Brain pericyte (primary cell): Measurements from ENCODE around the gene EPHA2.
A peak's percentile ranks its signal among the peaks of the same experiment; 100 is the strongest.

Experiments
- DNase-seq: peaks from one replicate; pipeline ENCODE4 v3.0.0-alpha.2; 2012; ENCODE audit warnings: low read depth, low spot score

EPHA2 gene

GRCh38 chr1:16183765-16184556 is 28.1 kb upstream of the EPHA2 start:
- no peak for DNase-seq

- no peak for DNase-seq
Observed at GRCh38 chr1:16183179-16183578, 27.3 kb upstream of the EPHA2 start.

- DNase-seq, result peak; percentile 43
Observed at GRCh38 chr1:16181887-16182719, 26.2 kb upstream of the EPHA2 start.

GRCh38 chr1:16180291-16180824 is 24.5 kb upstream of the EPHA2 start:
- DNase-seq, result no peak

GRCh38 chr1:16178596-16179497 is 23.0 kb upstream of the EPHA2 start:
- DNase-seq, result no peak

GRCh38 chr1:16177306-16177705 is 21.4 kb upstream of the EPHA2 start:
- no peak for DNase-seq

- DNase-seq, result no peak
Observed at GRCh38 chr1:16176653-16177052, 20.8 kb upstream of the EPHA2 start.

GRCh38 chr1:16175610-16176553 is 20.0 kb upstream of the EPHA2 start:
- DNase-seq, result no peak

- no peak for DNase-seq
Observed at GRCh38 chr1:16174886-16175598, 19.2 kb upstream of the EPHA2 start.

GRCh38 chr1:16174261-16174868 is 18.5 kb upstream of the EPHA2 start:
- DNase-seq, result no peak

- no peak for DNase-seq
Observed at GRCh38 chr1:16173447-16174260, 17.8 kb upstream of the EPHA2 start.

- DNase-seq, result no peak
Observed at GRCh38 chr1:16172964-16173446, 17.1 kb upstream of the EPHA2 start.

GRCh38 chr1:16172218-16172830 is 16.5 kb upstream of the EPHA2 start:
- DNase-seq, result no peak

GRCh38 chr1:16171314-16172151 is 15.7 kb upstream of the EPHA2 start:
- no peak for DNase-seq

- DNase-seq, result no peak
Observed at GRCh38 chr1:16170283-16170673, 14.4 kb upstream of the EPHA2 start.

GRCh38 chr1:16168622-16169360 is 12.9 kb upstream of the EPHA2 start:
- no peak for DNase-seq
